SK-N-MC (cell line): Measurements from ENCODE around the gene MRAS.

Experiments used
- EZH2 ChIP-seq: fragments of 200-600 bp; sonication (generic); IDR thresholded peaks from one replicate; pipeline ENCODE4 v1.6.1; 2017; ENCODE audit warnings: antibody characterized with exemption
- FOXP2 ChIP-seq: optimal IDR thresholded peaks from 2 replicates; pipeline ENCODE3; 2011; ENCODE audit warnings: mild to moderate bottlenecking, moderate library complexity; ENCODE audit not compliant: insufficient read depth; ENCODE audit errors: extremely low read length, control extremely low read depth
- POLR2AphosphoS5 ChIP-seq: IDR thresholded peaks from 2 replicates; pipeline ENCODE4 v1.6.1; 2012; ENCODE audit warnings: mild to moderate bottlenecking, low read depth, low read length, borderline replicate concordance

DNA sequence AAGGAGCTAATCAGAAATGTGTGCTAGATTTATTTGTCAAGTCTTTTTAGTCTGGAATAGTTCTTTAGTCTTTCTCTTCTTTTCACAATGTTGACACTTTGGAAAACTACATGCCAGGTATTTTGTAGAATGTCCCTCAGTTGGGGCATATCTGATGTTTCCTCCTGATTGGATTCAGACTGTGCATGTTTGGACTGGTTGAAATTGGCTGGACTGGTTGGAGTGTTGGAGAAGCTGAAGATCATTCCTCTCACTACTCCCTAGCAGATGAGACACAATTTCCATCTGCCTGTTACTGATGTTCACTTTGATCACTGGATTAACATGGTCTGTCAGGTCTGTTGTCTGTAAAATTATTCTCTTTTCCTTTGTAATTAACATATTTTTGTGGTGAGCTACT, 22.4 kb upstream of the MRAS start:
- TF ChIP-seq EZH2 (no peak), POLR2AphosphoS5 (no peak), FOXP2 (no peak)
